SK-N-SH treated with all-trans-retinoic acid at 6 μM for 48 hours (cell line): ENCODE data around the gene PMPCB.

Experiments
- ARNTL ChIP-seq: fragments of 450-650 bp; formaldehyde crosslinking; IDR thresholded peaks from 2 replicates; pipeline ENCODE4 v1.5.0; 2020; ENCODE audit warnings: low read depth, mild to moderate bottlenecking, moderate library complexity, borderline replicate concordance
- GLIS3 ChIP-seq: fragments of 250-450 bp; sonication (Bioruptor Pico); IDR thresholded peaks from 2 replicates; pipeline ENCODE4 v1.5.0; 2020; ENCODE audit warnings: mild to moderate bottlenecking, moderate library complexity
- ISL1 ChIP-seq: fragments of 250-450 bp; sonication (Bioruptor Pico); IDR thresholded peaks from 2 replicates; pipeline ENCODE4 v2.1.2; 2022; ENCODE audit warnings: mild to moderate bottlenecking, moderate library complexity
- OSR1 ChIP-seq: fragments of 250-450 bp; sonication (Bioruptor Pico); IDR thresholded peaks from 2 replicates; pipeline ENCODE4 v1.8.0; 2022; ENCODE audit warnings: moderate library complexity, mild to moderate bottlenecking, inconsistent platforms
- SNAI2 ChIP-seq: fragments of 250-450 bp; sonication (Bioruptor Pico); IDR thresholded peaks from 2 replicates; pipeline ENCODE4 v1.5.0; 2020; ENCODE audit warnings: mild to moderate bottlenecking, moderate library complexity
- ZFP30 ChIP-seq: fragments of 450-650 bp; formaldehyde crosslinking; IDR thresholded peaks from 2 replicates; pipeline ENCODE4 v1.5.0; 2022; ENCODE audit warnings: mild to moderate bottlenecking, moderate library complexity
- ZNF565 ChIP-seq: fragments of 450-650 bp; formaldehyde crosslinking; conservative IDR thresholded peaks from 2 replicates; pipeline ENCODE4 v1.5.0; 2020; ENCODE audit warnings: low read depth, mild to moderate bottlenecking, moderate library complexity

DNA sequence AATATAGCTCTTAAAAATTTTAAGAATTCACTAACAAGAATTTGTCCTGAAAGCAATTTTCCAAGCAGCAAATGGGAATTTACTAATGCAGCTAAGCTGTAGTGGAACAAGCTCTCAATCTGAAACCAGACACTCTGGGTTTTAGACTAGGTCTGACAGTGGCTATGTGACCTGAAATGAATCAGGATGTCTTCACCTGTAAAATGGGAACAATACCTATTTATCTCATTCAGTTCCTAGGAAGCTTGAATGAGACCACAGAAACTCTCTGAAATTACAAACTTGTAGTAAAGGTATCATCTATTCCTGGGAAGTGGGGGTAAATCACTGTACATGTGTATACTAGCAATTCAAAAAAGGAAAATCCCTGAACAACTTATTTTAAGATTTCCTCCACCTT is 46.1 kb downstream of the PMPCB start:
- no peak for TF ChIP-seq ZNF565 (CRISPR knock-in tag)
- no peak for TF ChIP-seq ZFP30 (CRISPR knock-in tag)
- no peak for TF ChIP-seq OSR1
- no peak for TF ChIP-seq ISL1 (CRISPR knock-in tag)
- no peak for TF ChIP-seq SNAI2 (CRISPR knock-in tag)
- TF ChIP-seq ARNTL (CRISPR knock-in tag): no peak
- TF ChIP-seq GLIS3 (CRISPR knock-in tag): no peak
